ENCODE data around the gene NUDT6.
"Not testable (repeated sequence)": the region's sequence is repeated elsewhere in the genome, so short reads cannot be mapped to it uniquely, and the experiment has no call there.

Gene NUDT6

GRCh38 chr4:122847931-122848330 is 74.5 kb downstream of the NUDT6 start:
- TF ChIP-seq EZH2phosphoT487 (IDR thresholded peaks at IDR 0.05; ENCODE audit: borderline replicate concordance) (no peak), CTCF (conservative IDR thresholded peaks at IDR 0.05; ENCODE audit: low read length) (no peak)
- Histone ChIP-seq H3K9ac (ENCODE audit: low read depth, low read length, poor library complexity, severe bottlenecking) (no peak overlapping the region), H3K79me2 (ENCODE audit: insufficient read depth, low read length) (no peaks in the 10 kb centered on the region), H4K20me1 (ENCODE audit: insufficient read depth, low read length, poor library complexity, severe bottlenecking) (no peaks in the 10 kb centered on the region), H3K4me1 (ENCODE audit: insufficient read depth, low read length, poor library complexity, severe bottlenecking) (no peaks in the 10 kb centered on the region), H3F3A (ENCODE audit: low read depth) (no peaks in the 10 kb centered on the region), H3K27me3 (ENCODE audit: insufficient read depth, low read length, poor library complexity, severe bottlenecking) (no peaks in the 10 kb centered on the region), H3K4me2 (ENCODE audit: low read depth, low read length, poor library complexity, severe bottlenecking) (no peak overlapping the region), H2AFZ (ENCODE audit: low read length) (no peak overlapping the region), H3K9me3 (ENCODE audit: insufficient read depth, low read depth, low read length) (no peaks in the 10 kb centered on the region), H3K9me2 (replicated peaks; ENCODE audit: low read depth, low read length) (no peaks in the 10 kb centered on the region), H3K4me3 (ENCODE audit: low read length, poor library complexity, severe bottlenecking) (no peak overlapping the region), H3K36me3 (ENCODE audit: insufficient read depth, low read length) (no peaks in the 10 kb centered on the region)

- no peak for TF ChIP-seq CTCF (conservative IDR thresholded peaks at IDR 0.05; ENCODE audit: low read length)
- no peak for TF ChIP-seq EZH2phosphoT487 (IDR thresholded peaks at IDR 0.05; ENCODE audit: borderline replicate concordance)
These were observed 76.6 kb downstream of the NUDT6 start for GRCh38 chr4:122845760-122846159.

GRCh38 chr4:122845066-122845465 is 77.3 kb downstream of the NUDT6 start:
- Histone ChIP-seq H3K36me3 (ENCODE audit: insufficient read depth, low read length) (no peaks in the 10 kb centered on the region), H3K9ac (ENCODE audit: low read depth, low read length, poor library complexity, severe bottlenecking) (no peak overlapping the region), H3K9me2 (replicated peaks; ENCODE audit: low read depth, low read length) (no peaks in the 10 kb centered on the region), H3F3A (ENCODE audit: low read depth) (no peaks in the 10 kb centered on the region), H3K4me1 (ENCODE audit: insufficient read depth, low read length, poor library complexity, severe bottlenecking) (no peaks in the 10 kb centered on the region), H3K27me3 (ENCODE audit: insufficient read depth, low read length, poor library complexity, severe bottlenecking) (no peaks in the 10 kb centered on the region), H3K79me2 (ENCODE audit: insufficient read depth, low read length) (no peaks in the 10 kb centered on the region), H2AFZ (ENCODE audit: low read length) (no peak overlapping the region), H4K20me1 (ENCODE audit: insufficient read depth, low read length, poor library complexity, severe bottlenecking) (no peaks in the 10 kb centered on the region), H3K9me3 (ENCODE audit: insufficient read depth, low read depth, low read length) (no peaks in the 10 kb centered on the region), H3K4me3 (ENCODE audit: low read length, poor library complexity, severe bottlenecking) (no peak overlapping the region), H3K4me2 (ENCODE audit: low read depth, low read length, poor library complexity, severe bottlenecking) (no peak overlapping the region)
- TF ChIP-seq EZH2phosphoT487 (IDR thresholded peaks at IDR 0.05; ENCODE audit: borderline replicate concordance) (no peak), CTCF (conservative IDR thresholded peaks at IDR 0.05; ENCODE audit: low read length) (no peak)

More at GRCh38 chr4:122845760-122846159, 76.6 kb downstream of the NUDT6 start:
- Histone ChIP-seq H2AFZ (ENCODE audit: low read length) (no peak overlapping the region), H3K4me1 (ENCODE audit: insufficient read depth, low read length, poor library complexity, severe bottlenecking) (no peaks in the 10 kb centered on the region), H3K9me2 (replicated peaks; ENCODE audit: low read depth, low read length) (no peaks in the 10 kb centered on the region), H3K36me3 (ENCODE audit: insufficient read depth, low read length) (no peaks in the 10 kb centered on the region), H4K20me1 (ENCODE audit: insufficient read depth, low read length, poor library complexity, severe bottlenecking) (no peaks in the 10 kb centered on the region), H3K79me2 (ENCODE audit: insufficient read depth, low read length) (no peaks in the 10 kb centered on the region), H3K9ac (ENCODE audit: low read depth, low read length, poor library complexity, severe bottlenecking) (no peak overlapping the region), H3K4me3 (ENCODE audit: low read length, poor library complexity, severe bottlenecking) (no peak overlapping the region), H3K9me3 (ENCODE audit: insufficient read depth, low read depth, low read length) (no peaks in the 10 kb centered on the region), H3F3A (ENCODE audit: low read depth) (no peaks in the 10 kb centered on the region), H3K27me3 (ENCODE audit: insufficient read depth, low read length, poor library complexity, severe bottlenecking) (no peaks in the 10 kb centered on the region), H3K4me2 (ENCODE audit: low read depth, low read length, poor library complexity, severe bottlenecking) (no peak overlapping the region)

GRCh38 chr4:122844391-122844790 is 78.0 kb downstream of the NUDT6 start:
- H3K9me2 ChIP-seq (replicated peaks; ENCODE audit: low read depth, low read length); H3F3A ChIP-seq (ENCODE audit: low read depth); H3K36me3 ChIP-seq (ENCODE audit: insufficient read depth, low read length); H3K9ac ChIP-seq (ENCODE audit: low read depth, low read length, poor library complexity, severe bottlenecking); H3K4me2 ChIP-seq (ENCODE audit: low read depth, low read length, poor library complexity, severe bottlenecking); H3K79me2 ChIP-seq (ENCODE audit: insufficient read depth, low read length); H3K9me3 ChIP-seq (ENCODE audit: insufficient read depth, low read depth, low read length); H3K27me3 ChIP-seq (ENCODE audit: insufficient read depth, low read length, poor library complexity, severe bottlenecking); H3K4me3 ChIP-seq (ENCODE audit: low read length, poor library complexity, severe bottlenecking); H2AFZ ChIP-seq (ENCODE audit: low read length); H3K4me1 ChIP-seq (ENCODE audit: insufficient read depth, low read length, poor library complexity, severe bottlenecking); H4K20me1 ChIP-seq (ENCODE audit: insufficient read depth, low read length, poor library complexity, severe bottlenecking): not testable (repeated sequence)

Measured in Loucy (cell line).